ENCODE data around the gene ZFP36L2.

Gene ZFP36L2, protein sequence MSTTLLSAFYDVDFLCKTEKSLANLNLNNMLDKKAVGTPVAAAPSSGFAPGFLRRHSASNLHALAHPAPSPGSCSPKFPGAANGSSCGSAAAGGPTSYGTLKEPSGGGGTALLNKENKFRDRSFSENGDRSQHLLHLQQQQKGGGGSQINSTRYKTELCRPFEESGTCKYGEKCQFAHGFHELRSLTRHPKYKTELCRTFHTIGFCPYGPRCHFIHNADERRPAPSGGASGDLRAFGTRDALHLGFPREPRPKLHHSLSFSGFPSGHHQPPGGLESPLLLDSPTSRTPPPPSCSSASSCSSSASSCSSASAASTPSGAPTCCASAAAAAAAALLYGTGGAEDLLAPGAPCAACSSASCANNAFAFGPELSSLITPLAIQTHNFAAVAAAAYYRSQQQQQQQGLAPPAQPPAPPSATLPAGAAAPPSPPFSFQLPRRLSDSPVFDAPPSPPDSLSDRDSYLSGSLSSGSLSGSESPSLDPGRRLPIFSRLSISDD

DNA sequence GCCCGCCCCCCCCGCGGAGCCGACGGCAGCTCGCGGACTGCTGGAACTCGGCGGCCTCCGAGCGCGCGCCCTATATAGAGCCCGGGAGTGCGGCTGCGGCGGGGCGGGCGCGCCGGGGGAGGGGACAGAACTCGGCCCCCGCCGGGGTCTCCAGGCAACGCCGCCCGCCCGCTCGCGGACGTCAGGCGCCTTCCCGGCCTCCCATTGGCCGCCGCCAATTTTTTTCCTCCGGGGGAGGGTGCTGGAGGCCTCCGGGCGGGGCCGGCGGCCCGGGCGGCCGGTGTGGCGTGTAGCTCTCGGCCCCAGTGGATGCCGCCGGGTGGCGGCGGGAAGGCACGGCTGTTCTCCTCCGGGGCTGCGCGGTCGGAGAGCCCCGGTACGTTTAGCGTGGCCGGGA is at the start of gene ZFP36L2:
ZFP36L2 (minus strand) TSS at position 49 of the 397 bp plus-strand sequence. CDS start 291 bp downstream, outside the sequence.
- peak; percentile 95 for DNase-seq

DNA sequence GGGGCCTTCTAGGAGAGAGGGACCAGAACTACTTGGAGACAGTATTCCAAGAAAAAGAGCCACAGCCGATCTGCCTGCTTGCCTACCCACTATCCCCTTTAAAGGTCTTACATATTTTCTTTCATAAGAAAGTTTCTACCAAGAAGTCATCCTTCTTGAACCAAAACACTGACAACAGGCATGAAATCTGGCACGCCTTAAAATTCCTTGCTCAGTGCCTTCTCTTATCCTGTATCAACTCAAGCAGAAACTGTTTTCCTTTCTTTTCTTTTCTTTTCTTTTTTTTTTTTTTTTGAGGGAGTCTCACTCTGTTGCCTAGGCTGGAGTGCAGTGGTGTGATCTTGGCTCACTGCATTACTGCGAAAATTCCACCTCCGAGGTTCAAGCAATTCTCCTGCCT is 48.3 kb upstream of the ZFP36L2 start:
- DNase-seq: no peak

DNA sequence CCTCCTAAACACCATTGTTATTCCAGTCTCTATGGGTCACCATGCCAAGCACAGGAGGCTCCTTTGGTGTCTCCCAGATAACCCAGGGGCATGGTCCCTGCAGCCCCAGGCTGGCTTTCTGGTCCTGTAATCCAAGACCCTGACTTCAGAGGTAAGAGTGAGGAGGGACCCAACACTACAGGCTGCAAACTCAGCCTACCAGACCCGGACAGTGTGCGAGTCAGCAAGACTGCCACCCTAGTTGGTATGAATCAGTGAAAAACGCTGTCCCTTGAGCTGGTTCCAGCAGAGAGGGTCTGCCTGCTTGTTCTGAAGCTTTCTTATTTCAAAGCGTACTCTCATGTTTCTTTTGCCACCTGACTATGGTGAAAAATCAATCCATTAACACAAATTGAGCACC is 47.6 kb upstream of the ZFP36L2 start:
- no peak for DNase-seq

DNA sequence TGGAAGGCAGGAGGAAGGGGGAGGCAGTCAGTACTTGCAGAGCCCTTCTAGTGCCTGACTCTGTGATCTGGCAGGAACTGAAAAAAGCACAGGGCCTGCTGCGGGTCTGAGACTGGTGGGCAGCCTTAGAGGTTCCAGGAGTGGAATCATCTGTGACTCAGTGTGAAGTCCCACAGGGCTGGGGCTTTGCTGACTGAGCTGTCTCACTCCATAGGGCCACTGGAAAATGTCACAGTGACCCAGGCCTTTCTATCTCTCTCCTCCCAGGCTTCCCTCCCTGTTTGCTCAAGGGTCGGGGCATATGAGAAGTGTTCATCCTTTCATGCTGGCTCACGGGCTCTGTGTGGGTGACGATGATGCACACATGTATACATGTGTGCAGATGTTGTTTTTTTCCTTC is 47.1 kb upstream of the ZFP36L2 start:
- no peak for DNase-seq

DNA sequence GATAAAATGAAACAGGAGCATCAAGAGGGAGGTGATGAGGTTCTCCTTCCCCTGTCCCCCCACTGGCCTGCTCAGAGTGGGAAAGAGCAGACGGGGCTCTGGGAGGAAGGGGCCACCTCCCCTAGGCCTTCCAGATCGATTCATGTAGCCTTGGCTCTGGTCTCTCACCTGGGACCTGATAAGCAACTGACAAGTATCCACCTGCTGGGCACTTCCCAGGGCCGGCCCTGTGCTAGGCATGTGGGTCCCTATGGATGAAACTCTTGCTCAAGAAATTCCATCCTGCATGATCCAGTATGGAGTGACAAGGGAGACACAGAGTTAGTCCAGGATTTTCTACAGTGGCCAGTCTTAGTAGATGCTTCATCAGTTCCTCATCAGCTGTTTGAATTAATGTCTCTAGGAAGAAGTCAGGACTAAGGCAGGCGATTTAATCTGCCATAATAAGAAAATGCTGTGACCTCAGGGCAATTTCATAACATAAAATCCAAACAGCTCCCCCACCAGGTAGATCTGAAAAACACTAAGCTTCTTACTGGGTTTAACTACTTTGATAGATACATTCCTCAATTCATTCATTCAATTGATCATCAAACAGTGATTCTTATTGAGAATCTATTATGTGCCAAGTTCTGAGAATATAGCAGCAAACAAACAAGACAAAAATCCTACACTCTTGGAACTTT is 44.7 kb upstream of the ZFP36L2 start:
- no peak for DNase-seq

DNA sequence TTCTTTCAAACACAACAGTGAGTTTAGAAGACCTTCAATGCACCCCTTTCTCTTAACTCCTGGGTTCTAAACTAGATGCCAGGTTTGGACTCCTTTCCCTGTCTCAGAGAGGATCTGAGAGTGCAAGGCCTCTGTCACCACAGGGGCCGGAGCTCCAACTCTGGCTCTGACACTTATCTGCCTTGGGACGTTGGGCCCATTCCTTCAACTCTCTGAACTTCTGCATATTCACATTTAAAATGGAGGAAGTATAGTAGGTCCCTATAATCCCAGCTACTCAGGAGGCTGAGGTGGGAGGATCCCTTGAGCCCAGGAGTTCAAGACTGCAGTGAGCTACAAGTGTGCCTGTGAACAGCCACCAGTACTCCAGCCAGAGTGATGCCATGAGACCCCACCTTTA is 44.1 kb upstream of the ZFP36L2 start:
- DNase-seq: no peak

DNA sequence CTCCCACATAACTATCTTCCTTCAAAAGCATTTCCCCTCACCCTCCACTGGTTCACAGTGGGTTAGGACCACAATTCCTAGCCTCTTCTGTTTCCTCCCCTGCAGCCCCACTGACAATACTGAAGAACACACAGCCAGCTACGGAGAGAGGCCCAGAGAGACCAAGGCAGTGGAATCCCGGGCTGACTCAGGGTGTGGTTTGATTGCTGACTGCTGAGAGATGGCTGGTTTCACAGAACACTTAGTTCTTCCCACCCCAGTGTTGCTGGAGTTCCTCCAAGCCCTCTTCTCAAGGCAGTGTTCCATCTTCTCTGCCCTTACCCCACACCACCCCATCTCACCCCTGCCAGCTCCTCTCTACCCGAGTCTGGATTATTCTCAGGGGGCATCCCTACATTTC is 43.3 kb upstream of the ZFP36L2 start:
- DNase-seq: no peak

DNA sequence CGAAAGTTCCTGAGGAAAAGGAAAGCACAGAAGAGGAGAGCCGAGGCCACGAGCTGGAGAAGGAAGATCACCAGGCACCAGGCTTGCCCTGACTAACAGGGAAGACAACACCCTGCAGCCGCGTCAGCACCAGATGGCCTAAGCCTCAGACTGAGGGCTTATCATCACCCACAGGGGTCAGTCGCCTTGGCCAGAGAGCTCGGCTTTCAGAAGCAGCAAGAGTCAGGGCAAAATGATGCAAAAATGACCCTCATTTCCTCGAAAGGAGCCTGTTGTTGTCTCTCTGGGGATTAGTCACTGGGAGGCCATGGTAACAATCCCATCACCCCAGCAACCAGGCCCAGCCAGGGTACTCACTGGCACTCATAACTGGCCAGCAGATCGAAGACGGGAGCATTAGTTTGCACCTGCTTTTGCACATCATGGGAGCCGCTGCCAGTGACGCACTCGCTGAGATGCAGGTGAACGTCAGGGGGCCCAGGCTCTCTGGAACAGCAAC is 42.7 kb upstream of the ZFP36L2 start:
- DNase-seq: no peak

DNA sequence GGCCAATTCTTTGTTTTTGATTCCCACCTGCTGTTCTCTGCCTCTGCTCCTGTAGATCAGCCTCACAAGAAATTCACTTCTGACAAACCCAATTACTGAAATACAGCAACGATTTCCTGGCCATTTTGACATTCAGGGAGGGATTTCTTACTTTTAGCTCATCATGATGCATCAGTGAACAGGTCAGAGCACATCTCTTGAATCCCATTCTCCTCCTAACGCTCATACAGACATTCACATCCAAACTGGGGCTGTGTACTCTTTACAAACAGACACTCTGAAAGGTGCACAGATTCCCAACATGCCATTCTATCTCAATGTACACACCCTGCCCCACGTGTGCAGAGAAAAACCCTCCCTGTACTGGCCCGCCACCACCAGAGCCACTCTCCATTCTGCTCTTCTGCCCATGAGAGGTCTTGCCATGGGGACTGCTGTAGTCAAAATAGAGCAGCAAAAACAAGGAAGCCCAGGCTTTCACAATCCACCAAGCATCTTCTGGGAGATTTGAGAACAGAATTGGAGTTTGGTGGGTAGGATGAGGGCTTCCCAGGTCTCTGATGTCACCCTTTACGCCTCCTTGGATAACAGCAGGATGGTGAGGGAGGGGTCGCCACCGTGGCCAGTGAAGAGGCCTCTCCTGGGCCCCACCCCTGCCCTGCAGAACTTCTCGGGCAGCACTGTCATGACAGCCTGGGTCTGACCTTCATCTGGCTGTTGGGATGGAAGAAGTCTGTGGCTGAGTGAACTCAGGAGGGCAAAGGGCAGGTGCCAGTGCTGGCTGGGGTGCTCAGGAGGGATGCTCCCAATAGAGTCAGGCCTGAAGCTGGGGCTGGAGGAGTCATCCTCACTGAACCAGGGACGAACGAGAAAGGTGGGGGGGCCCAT is 41.9 kb upstream of the ZFP36L2 start:
- DNase-seq: no peak

DNA sequence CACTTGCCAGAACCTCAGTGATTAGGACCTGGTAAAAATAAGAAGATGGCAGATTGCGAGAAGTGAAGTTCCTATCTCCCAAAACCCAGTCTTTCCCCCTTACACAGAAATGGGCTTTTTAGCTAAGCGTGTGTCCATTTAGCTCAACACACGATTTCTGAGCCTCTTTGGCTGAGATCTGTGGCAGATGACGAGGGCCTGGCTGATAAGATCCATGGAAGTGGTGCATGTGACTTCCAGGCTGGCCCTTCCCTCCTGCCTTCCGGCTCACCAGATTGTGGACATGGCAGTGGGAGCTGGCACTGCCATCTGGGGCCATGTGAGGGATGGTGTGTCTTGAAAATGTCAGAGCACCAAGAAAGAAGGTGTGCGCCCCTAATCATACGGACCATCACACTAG is 41.0 kb upstream of the ZFP36L2 start:
- DNase-seq: no peak

DNA sequence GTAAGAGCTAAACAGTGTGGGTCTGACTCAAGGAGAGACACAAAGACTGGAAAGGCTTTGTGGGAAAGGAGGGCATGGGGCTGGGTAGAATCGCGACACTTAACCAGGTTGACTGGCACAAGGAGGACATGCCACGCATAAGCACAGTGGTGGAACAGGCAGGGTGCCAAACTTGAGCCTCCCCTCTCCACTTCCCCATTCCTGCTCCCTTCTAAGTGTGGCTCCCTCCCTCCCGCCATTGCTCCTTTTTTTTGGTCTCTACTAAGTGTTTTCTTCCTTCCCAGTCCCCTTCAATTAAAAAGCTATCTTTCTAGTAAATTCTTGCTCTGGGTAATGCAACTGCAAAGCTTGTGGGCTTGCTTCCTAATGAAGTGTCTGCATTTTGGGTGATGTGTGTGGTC is 40.3 kb upstream of the ZFP36L2 start:
- DNase-seq: no peak

DNA sequence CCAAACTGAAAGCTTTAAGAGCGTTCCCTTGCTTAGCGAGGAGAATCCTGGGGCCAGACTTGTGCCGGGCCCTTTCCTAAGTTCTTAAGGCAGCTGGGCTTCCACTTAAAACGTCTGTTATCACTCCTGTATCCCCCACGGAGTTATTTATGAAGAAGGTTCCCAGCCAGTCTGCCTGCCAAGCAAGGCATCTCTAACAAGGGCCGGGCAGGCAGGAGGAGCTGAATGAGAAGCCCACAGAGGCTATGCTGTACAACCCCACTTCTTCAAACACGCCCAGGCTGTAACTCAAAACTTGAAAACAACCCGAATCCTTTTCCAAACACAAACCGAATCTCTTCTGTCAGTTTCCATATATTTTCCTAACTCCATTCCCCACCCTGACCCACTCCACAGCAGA is 39.0 kb upstream of the ZFP36L2 start:
- DNase-seq: no peak

DNA sequence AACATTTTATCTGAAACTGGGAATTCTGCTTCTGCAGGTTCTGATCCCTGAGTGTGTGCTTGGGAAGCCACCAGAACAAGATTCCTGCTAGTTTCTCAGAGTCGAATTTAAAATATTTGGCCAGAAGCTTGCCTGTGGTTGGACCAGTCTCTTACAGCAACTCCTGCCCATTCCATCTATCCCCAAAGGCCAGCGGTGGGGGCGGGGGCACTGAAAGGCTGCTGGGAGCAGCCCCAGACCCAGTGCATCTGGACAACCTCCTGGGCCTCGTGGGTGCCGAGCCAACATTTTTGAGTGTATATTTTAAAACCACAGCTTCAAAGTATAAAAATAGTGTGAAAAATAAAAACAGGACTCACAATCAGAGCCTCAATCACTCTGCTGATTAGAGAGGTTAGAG is 38.6 kb upstream of the ZFP36L2 start:
- no peak for DNase-seq

DNA sequence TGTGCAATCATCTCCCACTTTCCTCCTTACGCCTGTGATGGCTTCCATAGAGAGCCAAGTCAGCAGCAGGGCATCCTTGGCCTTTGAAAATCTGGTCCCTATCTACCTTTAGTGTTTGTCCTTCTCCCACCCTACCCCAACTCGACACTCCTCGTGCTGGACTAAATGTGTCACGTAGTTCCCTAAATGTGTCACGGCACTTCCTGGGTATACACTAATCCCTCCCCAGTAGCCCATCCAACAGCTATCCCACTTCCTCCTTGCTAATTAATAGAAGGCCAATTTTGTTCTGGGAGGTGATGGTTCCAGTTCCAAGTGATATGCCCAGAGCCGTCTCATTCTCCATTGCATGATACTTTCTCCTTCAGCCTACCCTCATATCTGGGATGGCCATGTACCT is 36.5 kb upstream of the ZFP36L2 start:
- no peak for DNase-seq

DNA sequence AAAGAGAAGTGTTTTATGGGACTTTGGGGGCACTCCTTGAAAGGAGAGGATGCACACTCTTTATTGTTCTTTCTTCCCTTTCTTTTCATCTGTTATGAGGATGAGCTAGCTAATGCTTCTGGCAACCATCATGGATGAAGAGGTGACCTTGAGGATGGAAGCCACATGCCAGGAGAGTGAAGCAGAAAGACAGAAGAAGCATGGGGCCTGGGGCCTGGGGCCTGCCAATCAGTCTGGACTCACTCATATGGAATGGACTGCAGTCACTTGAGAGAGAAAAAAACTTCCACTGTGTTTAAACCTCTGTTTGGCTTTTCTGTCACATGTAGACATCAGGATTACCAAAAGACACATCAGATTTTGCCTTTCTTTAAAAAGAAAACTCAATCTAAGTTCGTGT is 35.8 kb upstream of the ZFP36L2 start:
- DNase-seq: no peak

DNA sequence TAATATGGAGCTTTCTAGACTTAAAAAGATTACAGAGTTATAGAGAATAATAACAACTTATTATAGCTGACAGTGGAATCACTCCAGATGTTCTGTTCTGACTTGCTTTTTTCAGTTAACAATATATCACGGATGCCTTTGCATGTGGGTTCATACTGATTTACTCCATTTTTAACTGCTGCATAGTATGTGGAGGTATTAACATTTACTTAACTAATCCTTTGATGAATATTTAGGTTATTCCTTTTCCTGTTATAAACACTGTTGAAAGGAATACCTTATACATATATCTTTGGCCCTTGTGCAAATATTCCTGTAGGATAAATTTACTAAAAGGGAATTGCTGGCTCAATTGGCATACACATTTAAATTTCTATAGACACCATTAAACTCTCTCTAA is 33.1 kb upstream of the ZFP36L2 start:
- no peak for DNase-seq

DNA sequence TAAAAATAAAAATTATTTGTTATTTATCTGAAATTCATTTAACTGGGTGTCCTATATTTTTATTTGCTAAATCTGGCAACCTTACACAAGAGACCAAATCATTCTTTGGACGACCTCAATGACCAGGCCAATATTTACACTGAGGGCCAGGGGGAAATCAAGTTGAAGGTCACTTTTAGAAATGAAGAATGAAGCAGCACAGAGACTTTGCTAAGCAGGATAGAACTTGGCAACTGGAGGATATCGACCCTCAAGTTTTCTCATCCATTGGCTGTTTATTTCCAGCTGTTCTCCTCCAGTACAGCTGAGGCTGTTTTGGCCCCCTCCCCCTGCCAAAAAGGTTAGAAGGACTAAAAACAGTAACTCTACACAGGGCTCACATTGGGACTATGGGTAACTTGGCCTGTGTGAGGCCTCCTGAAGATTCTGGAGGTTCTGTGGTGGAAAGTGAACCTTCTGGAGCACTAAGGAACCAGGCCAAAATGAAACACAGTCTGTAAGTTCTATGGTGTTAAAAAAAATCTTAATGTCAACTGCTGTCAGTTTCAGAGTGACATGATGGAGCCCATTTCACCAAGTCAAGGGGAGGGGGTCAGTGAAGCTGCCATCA is 32.2 kb upstream of the ZFP36L2 start:
- no peak for DNase-seq

DNA sequence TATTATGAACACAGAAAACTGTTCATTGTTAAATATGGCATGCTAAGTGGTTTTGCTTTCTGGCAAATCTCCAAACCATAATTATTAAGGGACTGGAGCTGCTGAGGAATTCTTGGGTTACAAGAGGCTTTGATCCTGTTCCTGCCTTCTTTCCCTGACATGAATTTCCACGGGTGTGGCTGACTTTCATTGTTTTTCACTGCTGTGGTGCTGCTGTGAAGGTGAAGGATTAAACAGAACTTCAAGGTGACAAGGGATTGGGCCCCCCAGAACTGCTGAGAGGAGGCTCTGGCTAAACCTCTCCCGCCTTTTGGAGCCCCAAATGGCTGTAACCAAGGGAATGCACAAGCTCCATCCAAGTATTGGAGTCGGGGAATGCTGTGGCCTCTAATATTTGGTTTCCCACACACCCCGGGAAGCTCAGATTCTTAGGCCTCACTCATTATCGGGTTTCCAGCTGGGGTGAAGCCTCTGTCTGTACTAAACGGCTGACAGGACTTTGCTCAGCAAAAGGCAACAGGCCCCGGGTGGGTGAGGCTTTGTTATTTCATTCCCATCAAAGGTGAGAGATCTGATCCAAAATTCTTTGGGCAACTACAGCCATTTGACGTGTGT is 29.0 kb upstream of the ZFP36L2 start:
- no peak for DNase-seq

DNA sequence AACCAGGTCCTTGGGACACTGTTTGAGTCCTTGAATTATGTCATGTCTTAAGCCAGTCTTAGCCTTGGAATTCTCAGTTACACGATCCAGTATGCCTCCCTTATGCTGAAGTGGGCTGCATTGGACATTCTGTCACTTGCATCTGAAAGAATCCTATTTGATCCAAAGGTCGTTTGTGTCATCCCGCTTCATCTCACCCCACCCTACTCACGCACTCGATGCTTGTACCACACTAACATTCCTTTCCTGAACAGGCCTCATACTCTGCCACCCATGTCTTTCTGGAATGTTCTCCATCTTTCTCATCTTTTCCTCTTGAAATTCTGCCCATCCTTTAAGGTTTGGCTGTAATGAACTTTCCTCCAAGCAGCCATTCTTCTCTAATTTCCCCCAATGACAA is 27.9 kb upstream of the ZFP36L2 start:
- no peak for DNase-seq

DNA sequence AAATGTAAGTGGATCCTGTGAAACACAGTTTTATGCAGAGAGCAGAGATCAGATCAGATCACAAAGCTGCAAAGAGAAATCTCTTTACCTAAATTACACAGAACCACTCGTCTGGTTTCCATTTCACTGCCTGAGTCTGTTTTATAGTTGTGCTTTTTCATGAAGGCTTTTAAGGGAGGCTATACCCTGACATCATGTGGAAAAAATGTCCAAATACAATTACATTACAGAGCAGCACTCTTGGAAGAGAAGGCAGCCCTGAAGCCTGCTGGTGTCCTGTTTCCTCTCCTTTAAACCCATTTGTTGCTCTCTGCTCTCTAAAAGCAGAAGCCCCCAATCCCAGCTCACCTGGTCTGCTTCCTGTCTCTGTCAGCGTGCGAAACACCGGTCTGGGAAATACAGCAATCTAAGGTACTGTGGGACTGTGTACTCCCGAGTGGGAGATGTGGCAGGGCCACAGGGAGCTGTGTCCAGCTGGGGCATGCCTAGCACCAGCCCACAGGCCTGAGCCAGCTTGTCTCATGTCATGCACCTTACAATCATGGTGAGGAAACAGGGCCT is 24.8 kb upstream of the ZFP36L2 start:
- DNase-seq: no peak

DNA sequence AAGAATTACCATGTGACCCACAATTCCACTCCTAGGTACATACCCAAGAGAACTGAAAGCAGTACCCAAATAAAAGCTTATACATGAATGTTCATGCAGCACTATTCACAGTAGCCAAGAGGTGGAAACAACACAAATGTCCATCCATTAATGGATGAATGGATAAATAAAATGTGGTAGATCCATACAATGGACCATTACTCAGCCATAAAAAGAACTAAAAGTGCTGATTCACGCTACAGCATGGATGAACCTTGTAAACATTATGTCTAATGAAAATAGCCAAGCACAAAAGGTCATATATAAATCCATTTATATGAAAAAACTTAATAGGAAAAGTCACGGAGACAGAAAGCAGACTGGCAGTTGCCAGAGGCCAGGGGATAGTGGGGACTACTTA is 23.6 kb upstream of the ZFP36L2 start:
- no peak for DNase-seq

DNA sequence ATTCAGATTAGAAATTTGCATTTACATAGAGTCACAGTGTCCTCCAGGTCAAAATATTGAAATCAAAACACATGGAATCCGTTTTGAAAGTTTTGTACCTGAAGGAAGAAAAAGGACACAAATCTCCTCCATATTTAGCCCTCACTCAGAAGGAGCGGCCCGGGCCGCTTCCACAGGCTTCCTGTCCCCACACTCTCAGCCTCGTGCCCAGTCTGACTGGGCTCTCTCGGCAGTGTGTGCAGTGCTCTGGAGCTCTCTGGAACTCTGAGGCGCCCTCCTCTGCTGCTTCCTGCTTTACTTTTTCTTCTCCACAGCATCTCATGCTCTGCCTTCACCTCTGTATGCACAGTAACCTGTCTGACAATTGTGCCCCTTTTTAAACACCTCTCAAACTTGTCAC is 22.2 kb upstream of the ZFP36L2 start:
- no peak for DNase-seq

Data from activated CD4-positive, alpha-beta T cell treated with anti-CD3 and anti-CD28 coated beads, Interleukin-2, amount 50 U/mL, for 1 hour (primary cell).